ENCODE results near the gene SCARF2.
"Not testable (repeated sequence)": the region's sequence is repeated elsewhere in the genome, so short reads cannot be mapped to it uniquely, and the experiment has no call there.

Gene SCARF2

GRCh38 chr22:20425566-20426258, 11.9 kb downstream of the SCARF2 start:
- DNase-seq = no peak

- peak; percentile 25 for DNase-seq
Observed at GRCh38 chr22:20424932-20425565, 12.6 kb downstream of the SCARF2 start.

- DNase-seq = no peak
Observed at GRCh38 chr22:20424568-20424931, 13.1 kb downstream of the SCARF2 start.

- DNase-seq = no peak
Observed at GRCh38 chr22:20423906-20424551, 13.6 kb downstream of the SCARF2 start.

- DNase-seq = no peak
Observed at GRCh38 chr22:20423008-20423905, 14.4 kb downstream of the SCARF2 start.

GRCh38 chr22:20422271-20423007, 15.2 kb downstream of the SCARF2 start:
- DNase-seq = no peak

GRCh38 chr22:20421507-20421874, 16.1 kb downstream of the SCARF2 start:
- DNase-seq = no peak

- DNase-seq = no peak
Observed at GRCh38 chr22:20420157-20420842, 17.3 kb downstream of the SCARF2 start.

- DNase-seq = no peak
Observed at GRCh38 chr22:20419664-20419951, 18.0 kb downstream of the SCARF2 start.

- DNase-seq = peak; percentile 72
Observed at GRCh38 chr22:20418211-20418788, 19.3 kb downstream of the SCARF2 start.

- DNase-seq = not testable (repeated sequence)
Observed at GRCh38 chr22:20415699-20416098, 21.9 kb downstream of the SCARF2 start.

- DNase-seq = not testable (repeated sequence)
Observed at GRCh38 chr22:20415241-20415640, 22.4 kb downstream of the SCARF2 start.

GRCh38 chr22:20414450-20414849, 23.2 kb downstream of the SCARF2 start:
- DNase-seq = no peak

- DNase-seq = no peak
Observed at GRCh38 chr22:20414059-20414440, 23.6 kb downstream of the SCARF2 start.

- DNase-seq = no peak
Observed at GRCh38 chr22:20413217-20414058, 24.2 kb downstream of the SCARF2 start.

- DNase-seq = no peak
Observed at GRCh38 chr22:20412474-20413216, 25.0 kb downstream of the SCARF2 start.

GRCh38 chr22:20409385-20409784, 28.2 kb downstream of the SCARF2 start:
- not testable (repeated sequence) for DNase-seq

GRCh38 chr22:20408891-20409290, 28.7 kb downstream of the SCARF2 start:
- DNase-seq = no peak

GRCh38 chr22:20407829-20408228, 29.8 kb downstream of the SCARF2 start:
- no peak for DNase-seq
